Measurements from ENCODE around the gene ZBTB4.

DNA sequence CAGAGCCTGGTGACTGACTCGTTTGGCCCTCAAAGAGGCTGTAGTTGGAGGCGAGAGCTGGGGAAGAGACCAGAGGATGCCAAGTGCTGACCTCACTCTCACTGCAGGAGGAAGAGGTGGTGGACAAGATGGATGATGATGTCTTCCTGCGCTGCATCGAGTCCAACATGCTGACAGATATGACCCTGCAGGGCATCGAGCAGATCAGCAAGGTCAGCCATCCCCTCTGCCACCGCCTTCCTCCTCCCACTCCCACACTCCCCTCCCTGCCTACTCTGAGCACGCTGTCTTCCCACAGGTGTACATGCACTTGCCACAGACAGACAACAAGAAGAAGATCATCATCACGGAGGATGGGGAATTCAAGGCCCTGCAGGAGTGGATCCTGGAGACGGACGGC is 31.7 kb upstream of the ZBTB4 start:
- TF ChIP-seq, protein P1, sequence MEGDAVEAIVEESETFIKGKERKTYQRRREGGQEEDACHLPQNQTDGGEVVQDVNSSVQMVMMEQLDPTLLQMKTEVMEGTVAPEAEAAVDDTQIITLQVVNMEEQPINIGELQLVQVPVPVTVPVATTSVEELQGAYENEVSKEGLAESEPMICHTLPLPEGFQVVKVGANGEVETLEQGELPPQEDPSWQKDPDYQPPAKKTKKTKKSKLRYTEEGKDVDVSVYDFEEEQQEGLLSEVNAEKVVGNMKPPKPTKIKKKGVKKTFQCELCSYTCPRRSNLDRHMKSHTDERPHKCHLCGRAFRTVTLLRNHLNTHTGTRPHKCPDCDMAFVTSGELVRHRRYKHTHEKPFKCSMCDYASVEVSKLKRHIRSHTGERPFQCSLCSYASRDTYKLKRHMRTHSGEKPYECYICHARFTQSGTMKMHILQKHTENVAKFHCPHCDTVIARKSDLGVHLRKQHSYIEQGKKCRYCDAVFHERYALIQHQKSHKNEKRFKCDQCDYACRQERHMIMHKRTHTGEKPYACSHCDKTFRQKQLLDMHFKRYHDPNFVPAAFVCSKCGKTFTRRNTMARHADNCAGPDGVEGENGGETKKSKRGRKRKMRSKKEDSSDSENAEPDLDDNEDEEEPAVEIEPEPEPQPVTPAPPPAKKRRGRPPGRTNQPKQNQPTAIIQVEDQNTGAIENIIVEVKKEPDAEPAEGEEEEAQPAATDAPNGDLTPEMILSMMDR (IDR thresholded peaks at IDR 0.05), result no peak
- no peak for TF ChIP-seq POLR2A (IDR thresholded peaks at IDR 0.05)

Measured in vagina (tissue), 2 donors.